Caco-2 (cell line): ENCODE data around the gene PLEKHA8. TPM values are rescaled to one million over a fixed set of nuclear protein-coding genes. Genes with fewer than 3 reads are reported as not detected.

ENCODE experiments used
- Bru-seq: library from RNA; stranded (reverse); fragments of 400-500 nt; gene quantifications from one replicate; lab custom pipeline; 2021; lab: Mats Ljungman, UMichigan
- BruChase-seq, 2 experiments: library from RNA; stranded (reverse); fragments of 400-500 nt; gene quantifications; one replicate each; lab custom pipeline; 2021; lab: Mats Ljungman, UMichigan
- BruUV-seq: library from RNA; stranded (reverse); fragments of 400-500 nt; replicated peaks from 2 replicates; lab custom pipeline; 2021; lab: Mats Ljungman, UMichigan
- CTCF ChIA-PET: fragments of 300-600 bp; sonication (Branson Sonifier 250); formaldehyde crosslinking; loops from one replicate; lab custom pipeline; 2022; ENCODE audit warnings: antibody characterized with exemption; lab: Charles Lee
- POLR2A ChIA-PET: fragments of 300-600 bp; sonication (Branson Sonifier 250); formaldehyde crosslinking; loops from one replicate; lab custom pipeline; 2022; ENCODE audit warnings: antibody characterized with exemption; lab: Charles Lee
- DNase-seq, 2 experiments: peaks; one replicate each; pipeline versions ENCODE4 v3.0.0 to v3.0.0-alpha.2; 2020 to 2022
- H3K27me3 ChIP-seq: replicated peaks from 2 replicates; pipeline ENCODE4 v1.6.0; 2011; ENCODE audit warnings: low read length; ENCODE audit not compliant: control insufficient read depth, insufficient read depth
- H3K36me3 ChIP-seq: 2 replicates; pipeline ENCODE4 v1.5.1; 2011; ENCODE audit warnings: low read length; ENCODE audit not compliant: control insufficient read depth, insufficient read depth
- H3K4me1 ChIP-seq: fragments of 250-450 bp; sonication (Bioruptor Pico); 2 replicates; pipeline ENCODE4 v1.5.1; 2020; ENCODE audit warnings: mild to moderate bottlenecking
- H3K4me3 ChIP-seq: 2 replicates; pipeline ENCODE4 v1.5.1; 2011; ENCODE audit warnings: low read depth, mild to moderate bottlenecking, control low read depth, low read length
- H3K9me3 ChIP-seq: fragments of 250-450 bp; sonication (Bioruptor Pico); 2 replicates; pipeline ENCODE4 v1.5.1; 2020; ENCODE audit warnings: mild to moderate bottlenecking, moderate library complexity
- H3K27ac Mint-ChIP-seq: one replicate; pipeline ENCODE4 v1.8.0; 2022; ENCODE audit warnings: mixed read lengths; ENCODE audit not compliant: unreplicated experiment
- H3K27me3 Mint-ChIP-seq: one replicate; pipeline ENCODE4 v1.8.0; 2022; ENCODE audit warnings: mixed read lengths; ENCODE audit not compliant: insufficient read depth, unreplicated experiment
- H3K36me3 Mint-ChIP-seq: one replicate; pipeline ENCODE4 v1.8.0; 2022; ENCODE audit warnings: mild to moderate bottlenecking, mixed read lengths; ENCODE audit not compliant: insufficient read depth, unreplicated experiment
- H3K4me1 Mint-ChIP-seq: one replicate; pipeline ENCODE4 v1.8.0; 2022; ENCODE audit warnings: low read depth, mixed read lengths; ENCODE audit not compliant: unreplicated experiment
- H3K4me3 Mint-ChIP-seq: one replicate; pipeline ENCODE4 v1.8.0; 2022; ENCODE audit warnings: mild to moderate bottlenecking, moderate library complexity, mixed read lengths; ENCODE audit not compliant: unreplicated experiment
- H3K9me3 Mint-ChIP-seq: one replicate; pipeline ENCODE4 v1.8.0; 2022; ENCODE audit warnings: mixed read lengths; ENCODE audit not compliant: unreplicated experiment
- intact Hi-C: fragments of 100-400 bp; cut with micrococcal nuclease; formaldehyde crosslinking; loops from one replicate; pipeline ENCODE4 v1.10.0; 2022; ENCODE audit not compliant: unreplicated experiment
- long read RNA-seq: library from polyadenylated mRNA; stranded (forward); transcript quantifications from one replicate; pipeline ENCODE4 v2.0.0, GENCODE V29; 2022
- total RNA-seq: library from RNA; stranded (reverse); gene quantifications from 2 replicates; pipeline ENCODE4 v1.2.3, GENCODE V29; 2022
- TF ChIP-seq, protein P1 (sequence below), 2 experiments: fragments of 200-600 bp in 1 of 2; IDR thresholded peaks; 1 replicate in 1 of 2; 2 replicates in 1 of 2; pipeline versions ENCODE4 v1.5.1 to v1.8.0; 2011 to 2022; ENCODE audit warnings: antibody characterized with exemption in 1 of 2, control low read depth in 1 of 2, inconsistent platforms in 1 of 2, low read depth in 1 of 2, low read length in 1 of 2, mild to moderate bottlenecking in 1 of 2, moderate library complexity in 1 of 2; ENCODE audit not compliant: insufficient read depth in 1 of 2, severe bottlenecking in 1 of 2, unreplicated experiment in 1 of 2

PLEKHA8 gene
- total RNA-seq = 32.5 and 34.1 TPM in 2 replicates
- Bru-seq, nascent RNA = percentile 77 among the genes with signal in this experiment
- BruChase-seq, experiment 1, labeled RNA remaining after a 2-hour chase = percentile 85 among the genes with signal in this experiment
- percentile 79 among the genes with signal in this experiment for BruChase-seq, experiment 2, labeled RNA remaining after a 6-hour chase
- long read RNA-seq, full-length matches to known transcripts = 20 of 34 reads
- long read RNA-seq, partial matches to known transcripts = 1 of 34 reads
- long read RNA-seq, other reads (novel, unspliced or antisense) = 13 of 34 reads

DNA sequence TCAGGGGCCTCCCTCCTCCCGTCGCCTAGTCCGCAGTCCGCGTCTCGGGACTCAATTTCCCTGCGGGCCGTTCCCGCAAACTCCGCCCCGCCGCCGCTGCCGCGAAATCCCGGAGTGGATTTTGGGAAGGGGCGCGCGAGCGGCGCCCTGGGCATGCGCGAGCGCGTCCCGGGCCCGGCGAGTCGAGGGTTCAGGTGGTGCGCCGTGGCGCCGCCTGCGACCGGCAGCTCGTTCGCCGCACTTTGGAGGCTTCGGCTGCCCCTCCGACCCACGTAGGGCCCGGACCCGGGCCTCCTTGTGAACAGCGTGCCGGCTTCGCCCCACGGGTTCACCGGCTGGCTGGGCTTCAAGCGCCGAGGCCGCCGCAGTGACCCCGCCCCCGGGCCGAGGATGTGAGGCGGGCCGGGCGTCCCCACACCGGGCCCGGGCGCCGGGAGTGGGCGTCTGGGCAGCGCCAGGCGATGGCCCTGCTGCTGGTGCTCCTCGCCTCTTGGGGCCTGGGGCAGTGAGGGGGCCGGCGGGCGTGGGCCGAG, at the start of gene PLEKHA8:
PLEKHA8 (plus strand) TSS at position 197 of the 533 bp plus-strand sequence. CDS start 351 bp downstream, outside the sequence.
- H3K4me1 ChIP-seq = peaks cover 8% of the 10 kb centered on the region
- CTCF ChIA-PET = interaction anchor here (3.3 kb wide), 1 partner anchor 34 kb away, joined by 15 read pairs; no protein-coding TSS in a partner anchor
- H3K9me3 Mint-ChIP-seq = no peaks in the 10 kb centered on the region

GRCh38 chr7:29980151-29980550, 48.1 kb upstream of the PLEKHA8 start:
- H3K27ac Mint-ChIP-seq = no peak overlapping the region
- peaks cover 24% of the 10 kb centered on the region for H3K36me3 Mint-ChIP-seq
- DNase-seq = no peak
- Histone ChIP-seq H3K4me3 (no peak overlapping the region), H3K36me3 (no peaks in the 10 kb centered on the region), H3K27me3 (no peaks in the 10 kb centered on the region), H3K4me1 (no peaks in the 10 kb centered on the region), H3K9me3 (no peaks in the 10 kb centered on the region)
- intact Hi-C loops = no loop called here
- CTCF ChIA-PET = no interaction called here
- no peaks in the 10 kb centered on the region for H3K4me1 Mint-ChIP-seq
- H3K27me3 Mint-ChIP-seq = no peaks in the 10 kb centered on the region
- no peak overlapping the region for H3K4me3 Mint-ChIP-seq
- TF ChIP-seq, protein P1, sequence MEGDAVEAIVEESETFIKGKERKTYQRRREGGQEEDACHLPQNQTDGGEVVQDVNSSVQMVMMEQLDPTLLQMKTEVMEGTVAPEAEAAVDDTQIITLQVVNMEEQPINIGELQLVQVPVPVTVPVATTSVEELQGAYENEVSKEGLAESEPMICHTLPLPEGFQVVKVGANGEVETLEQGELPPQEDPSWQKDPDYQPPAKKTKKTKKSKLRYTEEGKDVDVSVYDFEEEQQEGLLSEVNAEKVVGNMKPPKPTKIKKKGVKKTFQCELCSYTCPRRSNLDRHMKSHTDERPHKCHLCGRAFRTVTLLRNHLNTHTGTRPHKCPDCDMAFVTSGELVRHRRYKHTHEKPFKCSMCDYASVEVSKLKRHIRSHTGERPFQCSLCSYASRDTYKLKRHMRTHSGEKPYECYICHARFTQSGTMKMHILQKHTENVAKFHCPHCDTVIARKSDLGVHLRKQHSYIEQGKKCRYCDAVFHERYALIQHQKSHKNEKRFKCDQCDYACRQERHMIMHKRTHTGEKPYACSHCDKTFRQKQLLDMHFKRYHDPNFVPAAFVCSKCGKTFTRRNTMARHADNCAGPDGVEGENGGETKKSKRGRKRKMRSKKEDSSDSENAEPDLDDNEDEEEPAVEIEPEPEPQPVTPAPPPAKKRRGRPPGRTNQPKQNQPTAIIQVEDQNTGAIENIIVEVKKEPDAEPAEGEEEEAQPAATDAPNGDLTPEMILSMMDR (IDR thresholded peaks at IDR 0.05; ENCODE audit: insufficient read depth in 1 of 2, low read depth in 1 of 2, low read length in 1 of 2, severe bottlenecking in 1 of 2, unreplicated experiment in 1 of 2) = no peak
- no TSS peak for BruUV-seq
- no peaks in the 10 kb centered on the region for H3K9me3 Mint-ChIP-seq
- POLR2A ChIA-PET = interaction anchor here (0.6 kb wide), 1 partner anchor 94 kb away, joined by 3 read pairs; no protein-coding TSS in a partner anchor

More for the DNA sequence above, at the start of gene PLEKHA8:
- no peak within 1 kb of the TSS for H3K4me3 Mint-ChIP-seq
- Histone ChIP-seq H3K4me3 (peak within 1 kb of the TSS; percentile 89), H3K36me3 (no peaks in the 10 kb centered on the region), H3K9me3 (no peaks in the 10 kb centered on the region), H3K27me3 (no peaks in the 10 kb centered on the region)
- POLR2A ChIA-PET = no interaction called here
- no TSS peak for BruUV-seq
- peaks cover 15% of the 10 kb centered on the region for H3K4me1 Mint-ChIP-seq
- peaks cover 12% of the 10 kb centered on the region for H3K36me3 Mint-ChIP-seq
- H3K27me3 Mint-ChIP-seq = no peaks in the 10 kb centered on the region
- DNase-seq = peak; percentile 90 to 96
- TF ChIP-seq, protein P1 (IDR thresholded peaks at IDR 0.05; ENCODE audit: insufficient read depth in 1 of 2, low read depth in 1 of 2, low read length in 1 of 2, severe bottlenecking in 1 of 2, unreplicated experiment in 1 of 2) = no peak
- H3K27ac Mint-ChIP-seq = peak within 1 kb of the TSS; percentile 94
- intact Hi-C loops = no loop called here

DNA sequence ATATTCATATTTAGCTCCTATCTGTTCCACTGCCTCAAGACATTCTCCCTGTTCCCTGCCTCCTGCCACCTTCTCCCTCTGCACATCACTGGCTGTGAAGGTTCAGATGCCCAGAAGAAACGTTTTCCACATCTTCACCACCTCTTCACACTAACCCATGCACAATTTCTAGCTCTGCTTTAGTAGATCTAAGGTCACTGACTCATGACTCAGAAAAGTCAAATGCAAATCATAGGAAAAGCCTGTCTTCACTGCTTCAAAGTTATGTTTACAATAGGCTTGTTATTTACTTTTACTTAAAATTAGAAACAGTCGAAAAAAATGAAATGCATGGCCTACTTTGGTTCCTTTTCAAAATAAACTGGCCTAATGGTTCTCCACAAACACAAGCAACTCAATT, 41.1 kb upstream of the PLEKHA8 start:
- POLR2A ChIA-PET = interaction anchor here (1.4 kb wide), 1 partner anchor 42 kb away, joined by 4 read pairs; no protein-coding TSS in a partner anchor
- no TSS peak for BruUV-seq
- Mint-ChIP-seq H3K9me3 (no peaks in the 10 kb centered on the region), H3K4me1 (peaks cover 39% of the 10 kb centered on the region), H3K4me3 (peak overlapping the region; percentile 79), H3K27ac (peak overlapping the region; percentile 88), H3K27me3 (no peaks in the 10 kb centered on the region), H3K36me3 (peaks cover 33% of the 10 kb centered on the region)
- Histone ChIP-seq H3K4me3 (no peak overlapping the region), H3K9me3 (no peaks in the 10 kb centered on the region), H3K27me3 (no peaks in the 10 kb centered on the region), H3K36me3 (no peaks in the 10 kb centered on the region; the same call in 1 of the 2 replicates), H3K4me1 (peaks cover 14% of the 10 kb centered on the region)
- CTCF ChIA-PET = interaction anchor here (0.6 to 1.0 kb wide), 2 partner anchors 87 to 109 kb away, joined by 3 to 6 read pairs; no protein-coding TSS in a partner anchor
- DNase-seq = no peak
- intact Hi-C loops = no loop called here
- TF ChIP-seq, protein P1 (IDR thresholded peaks at IDR 0.05; ENCODE audit: insufficient read depth in 1 of 2, low read depth in 1 of 2, low read length in 1 of 2, severe bottlenecking in 1 of 2, unreplicated experiment in 1 of 2) = no peak
